Activated CD4-positive, alpha-beta memory T cell treated with anti-CD3 and anti-CD28 coated beads for 36 hours (primary cell): ENCODE measurements around the gene DPH2. TPM values are rescaled to one million over a fixed set of nuclear protein-coding genes. Genes with fewer than 3 reads are reported as not detected.
A peak's percentile ranks its signal among the peaks of the same experiment; 100 is the strongest.

Experiments used
- CTCF ChIA-PET: fragments of 350-600 bp; sonication (Branson Sonifier 250); formaldehyde crosslinking; loops from one replicate; lab custom pipeline; 2021; ENCODE audit warnings: antibody characterized with exemption, inconsistent platforms; lab: Charles Lee
- POLR2A ChIA-PET: fragments of 350-600 bp; sonication (Branson Sonifier 250); formaldehyde crosslinking; loops from one replicate; lab custom pipeline; 2021; ENCODE audit warnings: antibody characterized with exemption; lab: Charles Lee
- DNase-seq: peaks from one replicate; pipeline ENCODE4 v3.0.0-alpha.2; 2020
- H3K27ac Mint-ChIP-seq: one replicate; pipeline ENCODE4 v1.8.0; 2021; ENCODE audit warnings: mixed read lengths
- H3K27me3 Mint-ChIP-seq: one replicate; pipeline ENCODE4 v1.8.0; 2021; ENCODE audit warnings: mixed read lengths
- H3K36me3 Mint-ChIP-seq: one replicate; pipeline ENCODE4 v1.8.0; 2021; ENCODE audit warnings: mixed read lengths
- H3K4me1 Mint-ChIP-seq: one replicate; pipeline ENCODE4 v1.8.0; 2021; ENCODE audit warnings: low read depth, mixed read lengths
- H3K4me3 Mint-ChIP-seq: one replicate; pipeline ENCODE4 v1.8.0; 2021; ENCODE audit warnings: mild to moderate bottlenecking, mixed read lengths
- H3K9me3 Mint-ChIP-seq: one replicate; pipeline ENCODE4 v1.8.0; 2021; ENCODE audit warnings: mixed read lengths
- intact Hi-C: fragments of 100-400 bp; cut with micrococcal nuclease; formaldehyde crosslinking; loops from one replicate; pipeline ENCODE4 v1.15.1; 2023
- total RNA-seq, 2 experiments: library from RNA; stranded (reverse); gene quantifications; one replicate each; pipeline ENCODE4 v1.2.3, GENCODE V29; 2021

Gene DPH2
- total RNA-seq, 2 experiments from 2014 or later = 24.8 to 26.9 TPM

DNA sequence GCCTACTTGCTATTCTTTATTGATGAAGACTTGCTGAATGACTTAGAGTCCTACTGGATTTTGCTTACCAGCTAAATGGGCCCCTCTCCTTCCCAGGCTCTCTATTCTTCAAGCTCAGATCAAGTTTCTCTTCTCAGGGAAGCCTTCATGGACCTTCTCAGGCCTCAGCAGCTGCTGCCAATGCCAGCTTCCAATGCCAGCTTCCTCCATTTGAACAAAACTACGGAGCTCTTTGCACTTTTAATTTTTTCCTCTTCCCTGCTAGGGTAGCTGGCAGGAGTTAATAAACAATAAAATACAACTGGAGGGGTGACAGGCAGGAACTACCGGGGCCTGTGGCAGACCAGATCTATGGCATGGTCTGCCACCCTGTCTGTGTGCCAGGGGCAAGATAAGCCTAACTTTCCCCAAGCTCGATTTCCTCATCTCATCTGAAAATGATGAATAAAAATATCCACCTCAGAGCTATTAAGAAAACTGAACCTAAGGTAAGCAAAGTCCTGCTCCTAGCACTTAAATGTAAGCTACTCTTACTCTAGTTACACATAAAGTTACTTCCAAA lies 24.1 kb upstream of the DPH2 start:
- Mint-ChIP-seq H3K27me3 (no peaks in the 10 kb centered on the region), H3K4me3 (peak overlapping the region; percentile 88), H3K27ac (peak overlapping the region; percentile 87), H3K36me3 (peaks cover 6% of the 10 kb centered on the region), H3K9me3 (no peaks in the 10 kb centered on the region), H3K4me1 (peaks cover 41% of the 10 kb centered on the region)
- CTCF ChIA-PET = interaction anchor here (0.6 to 5.8 kb wide), 12 partner anchors 9 to 416 kb away, joined by 3 to 122 read pairs (median 6); partner anchors contain the start of genes ARTN, DPH2 and KDM4A
- no peak for DNase-seq
- intact Hi-C loops = loop anchor here (1.0 to 5.0 kb wide), 7 partner anchors 24 to 418 kb away; partner anchors contain the start of genes ATP6V0B, KDM4A and ST3GAL3
- POLR2A ChIA-PET = interaction anchor here (0.6 to 2.3 kb wide), 5 partner anchors 11 to 239 kb away, joined by 3 to 7 read pairs (median 3); partner anchors contain the start of genes ATP6V0B, DPH2 and ST3GAL3

DNA sequence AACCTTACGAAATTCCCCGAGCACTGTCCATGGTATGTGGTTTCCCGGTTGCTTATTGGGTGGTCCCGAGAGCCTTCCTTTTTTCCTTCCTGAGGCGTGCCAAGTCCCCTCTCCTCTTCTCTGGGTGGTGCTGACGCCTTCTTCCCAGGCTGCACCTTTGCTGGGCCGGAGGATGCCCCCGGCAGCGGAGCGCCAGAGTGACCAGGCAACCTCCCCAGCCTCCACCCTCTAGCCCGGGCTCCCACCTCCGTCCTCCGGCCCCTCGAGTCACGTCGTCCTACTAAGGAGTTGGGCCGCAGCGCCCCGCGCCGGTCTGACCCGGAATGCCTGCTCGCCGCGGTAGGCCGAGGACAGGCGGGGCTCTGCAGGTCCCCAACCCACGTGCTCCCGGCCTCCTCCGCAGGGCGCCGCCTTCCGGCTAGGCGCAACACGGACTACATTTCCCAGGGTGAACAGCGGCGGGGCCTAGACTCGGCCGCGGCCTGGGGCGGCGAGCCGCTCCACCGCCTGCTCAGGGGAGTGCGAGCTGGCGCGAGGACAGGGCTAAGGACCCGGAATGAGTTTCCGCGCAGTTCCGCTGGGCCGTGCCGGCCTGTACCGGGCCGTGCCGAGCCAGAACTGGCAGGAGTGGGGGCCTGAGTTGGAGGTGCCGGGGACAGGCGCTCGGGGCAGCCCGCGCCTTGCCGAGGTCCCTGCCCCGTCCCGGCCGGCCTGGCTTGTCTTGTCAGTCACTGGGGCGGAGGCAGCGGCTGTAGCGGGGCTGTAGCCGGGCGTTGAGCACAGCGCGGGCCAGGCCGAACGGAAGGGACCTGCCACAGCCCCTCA lies 23.4 kb upstream of the DPH2 start, which contains the start of gene IPO13:
TSS of gene IPO13 (plus strand) at position 715 of the 825 bp plus-strand sequence. CDS start 651 bp downstream, outside the sequence.
- peaks cover 41% of the 10 kb centered on the region for H3K4me1 Mint-ChIP-seq
- H3K36me3 Mint-ChIP-seq = peaks cover 6% of the 10 kb centered on the region
- H3K9me3 Mint-ChIP-seq = no peaks in the 10 kb centered on the region
- H3K4me3 Mint-ChIP-seq = peak within 1 kb of the TSS; percentile 88
- ChIA-PET POLR2A (interaction anchor here (0.6 to 2.3 kb wide), 7 partner anchors 11 to 239 kb away, joined by 3 to 11 read pairs (median 3); partner anchors contain the start of genes ATP6V0B, DPH2 and ST3GAL3), CTCF (interaction anchor here (0.6 to 5.8 kb wide), 14 partner anchors 12 to 417 kb away, joined by 3 to 122 read pairs (median 6); partner anchors contain the start of genes ARTN, DPH2 and KDM4A)
- peak; percentile 98 for DNase-seq
- intact Hi-C loops = loop anchor here (1.0 to 5.0 kb wide), 7 partner anchors 23 to 419 kb away; partner anchors contain the start of genes ATP6V0B, KDM4A and ST3GAL3
- H3K27me3 Mint-ChIP-seq = no peaks in the 10 kb centered on the region
- H3K27ac Mint-ChIP-seq = peak within 1 kb of the TSS; percentile 87

DNA sequence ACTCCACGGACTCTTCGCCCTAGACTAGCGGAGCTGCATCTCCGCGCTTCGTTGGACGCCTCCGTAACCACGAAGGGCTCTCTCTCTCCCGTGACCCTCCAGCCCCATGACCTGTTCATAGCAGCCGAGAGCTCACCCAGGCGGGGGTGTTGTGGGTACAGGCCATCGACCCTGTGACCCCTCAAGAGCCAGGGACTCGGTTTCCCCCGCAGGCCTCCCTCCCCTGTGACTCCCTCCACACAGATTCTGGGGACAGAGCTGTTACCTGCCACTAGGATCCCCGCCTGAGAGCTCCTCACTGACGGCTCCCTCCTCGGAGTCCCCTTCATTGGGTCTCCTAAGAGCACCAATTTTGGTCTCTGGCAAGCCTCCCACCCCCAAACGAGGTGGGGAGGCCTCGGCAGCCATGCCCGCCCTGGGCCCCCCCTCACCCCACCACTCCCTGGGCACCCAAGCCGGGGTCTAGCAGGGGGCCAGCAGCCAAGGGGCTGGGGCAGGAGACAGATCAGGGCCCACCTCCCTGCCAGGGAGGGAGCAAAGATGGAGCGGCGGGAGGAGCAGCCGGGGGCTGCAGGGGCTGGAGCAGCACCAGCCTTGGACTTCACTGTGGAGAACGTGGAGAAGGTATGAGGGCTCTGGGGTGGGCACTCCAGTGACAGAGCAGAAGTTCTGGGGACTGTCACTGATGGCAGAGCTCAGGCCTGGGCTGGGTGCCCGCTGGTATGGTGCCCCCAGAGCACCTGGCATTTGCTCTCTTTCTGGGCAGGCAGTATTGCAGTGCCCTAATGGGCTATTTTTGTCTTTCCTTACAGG lies 22.5 kb upstream of the DPH2 start:
- CTCF ChIA-PET = interaction anchor here (0.7 to 5.8 kb wide), 8 partner anchors 13 to 184 kb away, joined by 3 to 122 read pairs (median 8); partner anchors contain the start of genes ARTN and DPH2
- Mint-ChIP-seq H3K4me3 (peak overlapping the region; percentile 88), H3K4me1 (peaks cover 44% of the 10 kb centered on the region), H3K9me3 (no peaks in the 10 kb centered on the region), H3K27ac (peak overlapping the region; percentile 87), H3K36me3 (peaks cover 6% of the 10 kb centered on the region), H3K27me3 (no peaks in the 10 kb centered on the region)
- POLR2A ChIA-PET = interaction anchor here (0.6 to 2.3 kb wide), 5 partner anchors 12 to 1101 kb away, joined by 3 to 11 read pairs (median 3); partner anchors contain the start of genes ATP6V0B and ZNF691
- no peak for DNase-seq
- intact Hi-C loops = loop anchor here (5.0 kb wide), 1 partner anchor 420 kb away; no protein-coding TSS in a partner anchor

DNA sequence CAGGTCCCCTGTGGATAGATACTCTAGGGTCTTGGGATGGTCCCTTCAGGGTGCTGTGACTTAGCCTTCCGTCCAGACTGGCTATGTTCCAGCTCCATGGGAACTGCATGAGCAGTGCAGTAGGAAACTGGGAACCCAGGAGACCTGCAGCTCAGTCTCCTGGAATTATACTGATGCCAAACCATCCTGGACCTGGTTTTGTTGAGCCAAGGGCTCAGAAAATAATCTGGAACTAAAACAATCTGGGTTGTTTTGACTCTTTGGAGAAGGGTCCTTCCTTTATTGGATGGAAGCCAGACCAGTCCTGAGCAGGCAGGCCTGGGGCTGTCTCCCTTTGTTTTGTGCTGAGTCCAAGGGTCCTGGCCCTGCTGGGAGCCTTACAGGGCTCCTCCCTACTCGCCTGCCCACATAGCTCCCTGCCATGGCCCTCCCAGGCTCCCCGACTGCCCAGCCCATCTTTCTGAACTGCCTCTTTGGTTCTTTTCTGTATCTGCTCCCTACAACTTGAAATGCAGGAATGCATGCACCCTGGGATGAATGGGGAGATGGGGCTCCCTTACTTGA lies 21.9 kb upstream of the DPH2 start:
- Mint-ChIP-seq H3K36me3 (peaks cover 6% of the 10 kb centered on the region), H3K4me3 (peak overlapping the region; percentile 88), H3K9me3 (no peaks in the 10 kb centered on the region), H3K4me1 (peaks cover 44% of the 10 kb centered on the region), H3K27me3 (no peaks in the 10 kb centered on the region), H3K27ac (no peak overlapping the region)
- intact Hi-C loops = loop anchor here (5.0 kb wide), 1 partner anchor 421 kb away; no protein-coding TSS in a partner anchor
- ChIA-PET POLR2A (interaction anchor here (0.9 to 2.3 kb wide), 4 partner anchors 12 to 1102 kb away, joined by 3 to 11 read pairs (median 5); partner anchors contain the start of genes ATP6V0B and ZNF691), CTCF (interaction anchor here (3.2 to 5.8 kb wide), 2 partner anchors 14 to 184 kb away, joined by 18 to 122 read pairs; partner anchors contain the start of gene ARTN)
- no peak for DNase-seq

DNA sequence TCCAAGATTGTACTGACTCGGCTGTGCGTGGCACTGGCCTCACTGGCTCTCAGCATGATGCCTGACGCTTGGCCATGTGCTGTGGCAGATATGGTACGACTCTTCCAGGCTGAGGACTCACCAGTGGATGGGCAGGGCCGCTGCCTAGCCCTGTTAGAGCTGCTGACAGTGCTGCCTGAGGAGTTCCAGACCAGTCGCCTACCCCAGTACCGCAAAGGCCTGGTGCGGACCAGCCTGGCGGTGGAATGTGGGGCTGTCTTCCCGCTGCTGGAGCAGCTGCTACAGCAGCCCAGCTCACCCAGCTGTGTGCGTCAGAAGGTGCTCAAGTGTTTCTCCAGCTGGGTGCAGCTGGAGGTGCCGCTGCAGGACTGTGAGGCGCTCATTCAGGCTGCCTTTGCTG lies 20.1 kb upstream of the DPH2 start:
- ChIA-PET POLR2A (interaction anchor here (2.1 kb wide), 1 partner anchor 9 kb away, joined by 5 read pairs; no protein-coding TSS in a partner anchor), CTCF (interaction anchor here (2.9 to 3.2 kb wide), 2 partner anchors 14 to 186 kb away, joined by 18 to 29 read pairs; partner anchors contain the start of gene ARTN)
- Mint-ChIP-seq H3K9me3 (no peaks in the 10 kb centered on the region), H3K4me1 (peaks cover 39% of the 10 kb centered on the region), H3K27ac (no peak overlapping the region), H3K36me3 (peaks cover 6% of the 10 kb centered on the region), H3K27me3 (no peaks in the 10 kb centered on the region), H3K4me3 (no peak overlapping the region)
- intact Hi-C loops = loop anchor here (5.0 kb wide), 1 partner anchor 422 kb away; no protein-coding TSS in a partner anchor
- no peak for DNase-seq

DNA sequence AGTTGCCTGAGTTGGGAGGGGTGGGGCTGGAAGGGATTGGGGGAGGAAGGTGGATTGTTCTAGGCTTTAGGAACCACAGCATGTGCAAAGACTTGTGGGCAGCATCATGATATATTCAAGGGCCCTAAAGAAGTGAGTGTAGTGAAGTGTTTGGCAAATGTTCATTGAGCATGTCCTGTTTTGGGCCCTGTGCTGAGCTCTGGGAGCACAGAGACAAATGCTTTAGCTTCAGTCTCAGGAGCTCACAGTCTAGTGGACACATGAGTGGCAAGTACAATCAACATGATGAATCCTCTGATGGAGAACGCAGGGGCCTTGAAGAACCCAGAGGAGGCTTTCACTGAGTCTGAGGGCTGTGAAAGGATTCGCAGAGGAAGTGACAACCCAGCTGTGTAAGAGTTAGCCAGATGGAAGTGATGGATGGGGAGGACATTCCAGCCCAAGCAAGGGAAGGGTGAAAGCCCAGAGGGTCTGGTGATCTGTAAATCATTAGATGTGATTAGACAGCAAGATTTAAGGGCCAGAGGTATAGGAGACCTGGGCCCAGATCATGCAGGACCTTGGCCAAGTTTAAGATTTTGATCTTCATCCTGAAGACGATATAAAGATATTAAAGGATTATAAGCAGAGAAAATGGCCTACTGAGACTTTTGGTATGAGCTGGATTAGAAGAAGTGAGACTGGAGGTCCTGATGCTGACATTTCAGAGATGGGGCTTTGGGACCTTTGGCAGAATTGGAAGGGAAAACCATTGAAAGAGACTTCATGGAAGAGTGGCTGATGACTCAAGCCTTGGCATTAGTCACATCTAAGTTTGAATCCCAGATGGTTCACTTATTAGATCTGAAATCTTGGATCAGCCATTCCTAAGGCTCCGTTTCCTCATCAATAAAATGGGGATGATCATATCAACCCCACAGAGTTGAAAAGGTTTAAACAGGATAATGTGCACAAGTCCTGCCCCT lies 18.5 kb upstream of the DPH2 start:
- intact Hi-C loops = no loop called here
- ChIA-PET POLR2A (interaction anchor here (2.1 kb wide), 1 partner anchor 8 kb away, joined by 5 read pairs; no protein-coding TSS in a partner anchor), CTCF (interaction anchor here (1.0 to 3.2 kb wide), 4 partner anchors 16 to 188 kb away, joined by 3 to 29 read pairs (median 15); partner anchors contain the start of gene ARTN)
- H3K9me3 Mint-ChIP-seq = no peaks in the 10 kb centered on the region
- DNase-seq = no peak
- peaks cover 4% of the 10 kb centered on the region for H3K36me3 Mint-ChIP-seq
- no peak overlapping the region for H3K27ac Mint-ChIP-seq
- H3K27me3 Mint-ChIP-seq = no peaks in the 10 kb centered on the region
- H3K4me1 Mint-ChIP-seq = peaks cover 27% of the 10 kb centered on the region
- no peak overlapping the region for H3K4me3 Mint-ChIP-seq

DNA sequence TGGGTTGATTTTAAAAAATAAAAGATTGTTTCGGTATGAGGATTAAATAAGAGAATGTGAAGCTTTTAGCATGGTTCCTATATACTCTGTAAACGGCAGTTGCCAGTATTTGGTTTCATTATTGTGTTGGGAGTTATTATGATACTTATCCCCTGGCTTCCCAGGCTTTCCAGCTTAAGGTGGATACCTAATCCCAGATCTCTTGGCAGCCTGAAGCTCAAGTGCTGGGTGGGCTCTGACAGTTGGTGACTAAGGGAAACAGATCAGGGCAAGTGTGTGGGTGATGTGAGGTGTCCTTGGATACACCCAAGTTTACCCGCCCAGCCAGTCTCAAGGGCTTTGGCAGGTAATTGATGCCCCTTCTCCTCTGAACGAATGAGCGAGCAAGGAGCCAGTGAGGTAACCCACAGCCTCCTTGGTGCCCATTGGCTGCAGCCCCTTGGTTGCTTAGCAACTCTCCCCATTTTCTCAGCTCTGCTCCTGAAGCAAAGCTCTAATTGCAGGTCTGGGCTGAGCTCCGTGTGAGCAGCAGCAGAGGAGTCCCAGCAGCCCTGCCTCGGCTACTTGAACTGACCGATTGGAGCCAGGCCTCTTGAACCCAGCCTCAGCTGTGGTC lies 17.0 kb upstream of the DPH2 start:
- Mint-ChIP-seq H3K9me3 (no peaks in the 10 kb centered on the region), H3K4me1 (peaks cover 20% of the 10 kb centered on the region), H3K36me3 (peaks cover 3% of the 10 kb centered on the region), H3K27me3 (no peaks in the 10 kb centered on the region), H3K4me3 (no peak overlapping the region), H3K27ac (no peak overlapping the region)
- no peak for DNase-seq
- POLR2A ChIA-PET = no interaction called here
- intact Hi-C loops = no loop called here
- CTCF ChIA-PET = interaction anchor here (2.4 kb wide), 1 partner anchor 18 kb away, joined by 12 read pairs; no protein-coding TSS in a partner anchor

DNA sequence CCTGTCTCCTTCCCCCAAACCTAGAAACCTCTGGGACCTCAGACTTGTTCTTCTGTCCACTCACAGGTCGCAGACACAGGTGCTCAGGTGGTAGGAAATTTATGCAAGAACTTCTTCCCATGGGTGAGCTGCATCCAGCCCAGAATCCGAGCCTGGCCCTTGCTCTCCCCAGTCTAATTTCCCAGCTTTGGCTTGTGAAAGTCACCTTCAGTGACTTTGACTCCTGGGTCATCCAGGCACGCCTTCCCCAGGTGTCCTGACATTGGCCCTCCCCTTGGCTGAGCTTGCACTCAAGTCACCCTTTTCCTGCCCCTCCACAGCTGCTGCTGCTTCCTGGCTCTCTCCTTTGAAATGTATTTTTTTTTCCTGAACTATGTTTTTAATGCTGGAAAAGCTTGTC lies 16.4 kb upstream of the DPH2 start:
- intact Hi-C loops = no loop called here
- Mint-ChIP-seq H3K27ac (no peak overlapping the region), H3K4me3 (no peak overlapping the region), H3K4me1 (peaks cover 15% of the 10 kb centered on the region), H3K27me3 (no peaks in the 10 kb centered on the region), H3K36me3 (peaks cover 3% of the 10 kb centered on the region), H3K9me3 (no peaks in the 10 kb centered on the region)
- ChIA-PET CTCF (interaction anchor here (2.4 kb wide), 1 partner anchor 18 kb away, joined by 12 read pairs; no protein-coding TSS in a partner anchor), POLR2A (no interaction called here)
- no peak for DNase-seq

DNA sequence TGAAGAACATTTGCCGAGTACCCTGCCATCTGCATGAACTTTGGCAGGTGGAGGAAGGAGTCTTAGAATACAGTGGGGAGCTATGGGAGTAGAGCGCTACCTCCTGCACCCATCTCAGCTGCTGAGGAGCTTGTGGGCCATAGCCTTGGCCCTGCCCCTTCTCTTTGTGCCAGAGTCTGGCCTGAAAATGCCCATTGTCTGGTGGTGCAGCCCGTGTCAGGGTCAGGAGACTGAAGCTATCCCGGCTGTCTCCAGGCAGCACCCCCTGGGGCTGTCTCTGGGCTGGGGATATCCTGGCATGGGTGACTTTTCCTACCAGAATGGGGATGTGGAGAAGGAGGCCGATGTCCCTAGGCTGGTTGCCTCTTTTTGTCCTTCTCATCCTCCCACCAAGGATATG lies 15.8 kb upstream of the DPH2 start:
- POLR2A ChIA-PET = no interaction called here

More for the DNA sequence above, 15.8 kb upstream of the DPH2 start:
- H3K27ac Mint-ChIP-seq = no peak overlapping the region
- no peak for DNase-seq
- intact Hi-C loops = no loop called here
- no peak overlapping the region for H3K4me3 Mint-ChIP-seq
- CTCF ChIA-PET = no interaction called here
- H3K4me1 Mint-ChIP-seq = peaks cover 9% of the 10 kb centered on the region
- H3K36me3 Mint-ChIP-seq = peaks cover 3% of the 10 kb centered on the region
- no peaks in the 10 kb centered on the region for H3K27me3 Mint-ChIP-seq
- H3K9me3 Mint-ChIP-seq = no peaks in the 10 kb centered on the region
